ENCODE results near the gene TGFA. TPM values are rescaled to one million over a fixed set of nuclear protein-coding genes. Genes with fewer than 3 reads are reported as not detected.

TGFA gene
- total RNA-seq, 1 experiment from 2014 or later, result 50.1 TPM

- peak; percentile 52 for TF ChIP-seq ZBTB33 (IDR thresholded peaks at IDR 0.05; ENCODE audit: extremely low read depth, insufficient replicate concordance, low read length)
Observed at GRCh38 chr2:70596293-70596692, 42.7 kb upstream of the TGFA start (continued).

GRCh38 chr2:70583091-70583490 is 29.5 kb upstream of the TGFA start:
- no TSS peak for BruUV-seq (replicated peaks)
- Histone ChIP-seq H3K4me1 (ENCODE audit: control insufficient read depth in 1 of 2, insufficient read depth in 2 of 2, low read length in 2 of 2) (no peaks in the 10 kb centered on the region), H3K9ac (ENCODE audit: low read length) (no peak overlapping the region), H3K4me3 (replicated peaks in 1 of 2; ENCODE audit: low read depth in 1 of 2, low read length in 2 of 2) (no peak overlapping the region), H3K9me3 (ENCODE audit: control insufficient read depth in 1 of 2, insufficient read depth in 1 of 2, low read depth in 1 of 2, low read length in 2 of 2) (no peaks in the 10 kb centered on the region), H3K36me3 (ENCODE audit: control insufficient read depth in 1 of 2, insufficient read depth in 2 of 2, low read length in 2 of 2) (no peaks in the 10 kb centered on the region), H3K27ac (ENCODE audit: low read depth, low read length) (no peak overlapping the region), H3K9me2 (ENCODE audit: insufficient read depth) (no peaks in the 10 kb centered on the region), H3K4me2 (ENCODE audit: low read length) (no peak overlapping the region), H3K79me2 (ENCODE audit: insufficient read depth, low read length) (no peaks in the 10 kb centered on the region), H2AFZ (ENCODE audit: low read depth, low read length, poor library complexity, severe bottlenecking) (no peak overlapping the region), H3K27me3 (ENCODE audit: insufficient read depth, low read length) (no peaks in the 10 kb centered on the region), H4K20me1 (ENCODE audit: insufficient read depth) (no peaks in the 10 kb centered on the region)
- CTCF ChIA-PET, result no interaction called here
- intact Hi-C loops (cut with micrococcal nuclease), result no loop called here
- POLR2A ChIA-PET, result no interaction called here
- TF ChIP-seq ELF1 (IDR thresholded peaks at IDR 0.05; ENCODE audit: borderline replicate concordance, low read depth) (no peak), SRF (IDR thresholded peaks at IDR 0.05; ENCODE audit: low read depth) (no peak), ZFX (IDR thresholded peaks at IDR 0.05) (no peak), POLR2A (IDR thresholded peaks at IDR 0.05; ENCODE audit: borderline replicate concordance, extremely low read depth, insufficient read depth, insufficient read length) (no peak), CBX3 (IDR thresholded peaks at IDR 0.05; ENCODE audit: low read depth) (no peak), EGR1 (IDR thresholded peaks at IDR 0.05; ENCODE audit: low read depth) (no peak), POLR2AphosphoS5 (IDR thresholded peaks at IDR 0.05; ENCODE audit: low read depth, low read length) (no peak), FOSL1 (IDR thresholded peaks at IDR 0.05; ENCODE audit: low read depth) (no peak), JUND (IDR thresholded peaks at IDR 0.05) (no peak), EZH2 (IDR thresholded peaks at IDR 0.05) (no peak), CEBPB (IDR thresholded peaks at IDR 0.05; ENCODE audit: low read depth) (no peak)
- RAD21 ChIA-PET (ENCODE audit: low non-redundant PET in 1 of 2, low total read pairs in 2 of 2, uncharacterized antibody in 2 of 2, unreplicated experiment in 2 of 2), result no interaction called here
- no peak for ATAC-seq
- DNase-seq (ENCODE audit: low read depth, low spot score), result no peak

Measured in HCT116 (cell line).